Osteoblast (primary cell): ENCODE data around the gene RALGPS1. TPM values are rescaled to one million over a fixed set of nuclear protein-coding genes. Genes with fewer than 3 reads are reported as not detected.

ENCODE experiments used
- DNase-seq: peaks from one replicate; pipeline ENCODE4 v3.0.0; 2011; ENCODE audit warnings: low spot score, mixed read lengths; ENCODE audit not compliant: insufficient read length; ENCODE audit errors: missing footprints
- H2AFZ ChIP-seq: 2 replicates; pipeline ENCODE4 v1.6.0; 2011; ENCODE audit warnings: mild to moderate bottlenecking, low read length
- H3K27ac ChIP-seq: 2 replicates; pipeline ENCODE4 v1.5.1; 2011; ENCODE audit warnings: mild to moderate bottlenecking, low read depth, low read length, moderate library complexity
- H3K27me3 ChIP-seq: 2 replicates; pipeline ENCODE4 v1.6.0; 2012; ENCODE audit warnings: mild to moderate bottlenecking, control low read depth, inconsistent platforms, low read length, moderate library complexity; ENCODE audit not compliant: insufficient read depth
- H3K36me3 ChIP-seq: 2 replicates; pipeline ENCODE4 v1.5.1; 2011; ENCODE audit warnings: mild to moderate bottlenecking, low read length, control low read depth, moderate library complexity; ENCODE audit not compliant: insufficient read depth
- H3K4me1 ChIP-seq: 2 replicates; pipeline ENCODE4 v1.5.1; 2011; ENCODE audit warnings: mild to moderate bottlenecking, low read length, control low read depth, moderate library complexity; ENCODE audit not compliant: insufficient read depth
- H3K4me2 ChIP-seq: 2 replicates; pipeline ENCODE4 v1.6.0; 2011; ENCODE audit warnings: mild to moderate bottlenecking, low read length; ENCODE audit not compliant: insufficient read depth
- H3K4me3 ChIP-seq: fragments of 200-600 bp; sonication (generic); 3 replicates; pipeline ENCODE4 v1.5.1; 2012; ENCODE audit warnings: mild to moderate bottlenecking, low read length, inconsistent platforms; ENCODE audit not compliant: insufficient read depth
- H3K79me2 ChIP-seq: 2 replicates; pipeline ENCODE4 v1.6.0; 2012; ENCODE audit warnings: mild to moderate bottlenecking, low read length, control low read depth, inconsistent platforms; ENCODE audit not compliant: insufficient read depth
- H3K9me3 ChIP-seq: 2 replicates; pipeline ENCODE4 v1.5.1; 2011; ENCODE audit warnings: low read depth, low read length, control low read depth
- H4K20me1 ChIP-seq: 2 replicates; pipeline ENCODE4 v1.6.0; 2012; ENCODE audit warnings: mild to moderate bottlenecking, low read length, control low read depth; ENCODE audit not compliant: insufficient read depth
- CTCF ChIP-seq: IDR thresholded peaks from 2 replicates; pipeline ENCODE4 v1.5.1; 2011; ENCODE audit warnings: mild to moderate bottlenecking, low read depth, low read length, moderate library complexity; ENCODE audit errors: extremely low read depth
- total RNA-seq: library from RNA; depleted of rRNA; stranded (reverse); fragments of >200 nt; gene quantifications from 2 replicates; pipeline ENCODE4 v1.2.3, GENCODE V29; 2012

RALGPS1 gene
- total RNA-seq, 1 donor: 5.1 TPM

DNA sequence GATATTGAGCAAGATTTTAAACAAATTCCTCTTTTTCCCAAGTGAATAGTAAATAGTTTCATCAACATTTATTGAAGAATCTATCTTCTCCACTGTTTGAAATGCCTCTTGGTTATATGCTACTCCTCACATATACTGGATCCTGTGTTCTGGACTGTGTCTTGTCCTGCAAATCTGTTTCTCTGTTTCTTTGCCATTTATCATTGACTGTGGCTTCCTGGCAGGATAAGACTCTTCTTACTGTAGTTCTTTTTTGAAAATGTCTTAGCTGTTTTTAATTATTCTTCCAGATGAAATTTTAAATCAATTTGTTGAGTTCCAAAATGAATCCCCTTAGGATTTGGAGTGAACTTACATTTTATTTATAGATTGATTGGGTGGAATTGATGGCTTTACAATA lies 27.8 kb downstream of the RALGPS1 start:
- no peaks in the 10 kb centered on the region for H3K4me1 ChIP-seq
- H3K9me3 ChIP-seq: no peaks in the 10 kb centered on the region
- DNase-seq: no peak
- H3K27ac ChIP-seq: no peak overlapping the region
- no peaks in the 10 kb centered on the region for H3K36me3 ChIP-seq
- H3K4me3 ChIP-seq: no peak overlapping the region
- no peak overlapping the region for H3K4me2 ChIP-seq
- TF ChIP-seq CTCF: no peak
- H2AFZ ChIP-seq: no peak overlapping the region
- H3K79me2 ChIP-seq: no peaks in the 10 kb centered on the region
- H3K27me3 ChIP-seq: peaks cover 3% of the 10 kb centered on the region
- no peaks in the 10 kb centered on the region for H4K20me1 ChIP-seq

DNA sequence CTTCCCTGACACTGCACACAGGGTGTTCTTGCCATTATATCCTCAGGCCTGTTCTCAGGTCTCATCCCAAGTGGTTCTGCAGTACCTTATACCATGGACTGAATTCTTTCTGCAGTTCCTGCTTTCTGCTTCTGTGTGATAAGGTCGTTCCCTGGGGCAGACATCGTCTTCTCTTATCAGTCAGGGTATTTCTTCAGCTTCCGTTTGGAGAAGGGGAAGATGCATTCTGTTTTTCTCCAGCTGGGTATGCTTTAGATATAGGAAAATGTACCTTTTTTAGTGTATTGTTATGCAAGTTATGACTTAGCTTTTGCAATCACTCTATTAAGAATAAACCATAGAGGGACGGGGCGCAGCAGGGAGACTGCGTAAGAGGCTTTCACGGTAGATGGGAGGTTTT lies 31.1 kb downstream of the RALGPS1 start:
- no peak for TF ChIP-seq CTCF
- H2AFZ ChIP-seq: no peak overlapping the region
- no peak overlapping the region for H3K27ac ChIP-seq
- DNase-seq: no peak
- no peaks in the 10 kb centered on the region for H3K4me1 ChIP-seq
- H3K9me3 ChIP-seq: no peaks in the 10 kb centered on the region
- H3K27me3 ChIP-seq: peaks cover 3% of the 10 kb centered on the region
- H3K4me2 ChIP-seq: no peak overlapping the region
- H3K79me2 ChIP-seq: no peaks in the 10 kb centered on the region
- H4K20me1 ChIP-seq: no peaks in the 10 kb centered on the region
- no peak overlapping the region for H3K4me3 ChIP-seq
- H3K36me3 ChIP-seq: no peaks in the 10 kb centered on the region

DNA sequence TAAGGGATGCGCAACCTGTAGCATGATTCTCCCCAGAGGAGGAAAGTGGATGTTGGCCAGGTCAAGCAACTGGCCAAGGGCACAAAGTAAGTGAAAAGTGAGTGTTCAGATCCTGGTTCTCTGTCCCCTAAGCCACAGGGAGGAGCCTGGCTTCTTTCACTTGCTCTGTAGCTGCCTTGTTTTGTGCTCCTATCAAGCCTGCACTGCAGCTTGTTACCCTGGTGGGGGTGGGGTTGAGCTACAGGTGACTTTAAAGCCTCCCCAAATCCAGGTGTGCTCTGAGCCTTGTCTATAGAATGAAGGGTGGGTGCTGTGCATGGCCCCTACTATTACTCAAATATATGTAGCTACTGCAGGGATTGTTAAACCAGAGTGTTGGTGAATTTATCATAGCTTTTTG lies 32.9 kb downstream of the RALGPS1 start:
- H3K9me3 ChIP-seq: no peaks in the 10 kb centered on the region
- no peaks in the 10 kb centered on the region for H3K79me2 ChIP-seq

More for the DNA sequence above, 32.9 kb downstream of the RALGPS1 start:
- Histone ChIP-seq H3K4me3 (no peak overlapping the region), H4K20me1 (no peaks in the 10 kb centered on the region), H3K4me2 (no peak overlapping the region), H2AFZ (no peak overlapping the region), H3K27ac (no peak overlapping the region), H3K4me1 (no peaks in the 10 kb centered on the region), H3K36me3 (no peaks in the 10 kb centered on the region), H3K27me3 (peaks cover 3% of the 10 kb centered on the region)
- TF ChIP-seq CTCF: no peak
- DNase-seq: no peak
